ENCODE measurements around the gene C19orf47.

Gene C19orf47

GRCh38 chr19:40365613-40366401 lies 17.6 kb upstream of the C19orf47 start:
- peaks cover under 1% of the 10 kb centered on the region for H3K4me1 ChIP-seq

GRCh38 chr19:40365010-40365409 lies 16.8 kb upstream of the C19orf47 start:
- no peaks in the 10 kb centered on the region for H3K79me2 ChIP-seq
- TF ChIP-seq, protein P1, sequence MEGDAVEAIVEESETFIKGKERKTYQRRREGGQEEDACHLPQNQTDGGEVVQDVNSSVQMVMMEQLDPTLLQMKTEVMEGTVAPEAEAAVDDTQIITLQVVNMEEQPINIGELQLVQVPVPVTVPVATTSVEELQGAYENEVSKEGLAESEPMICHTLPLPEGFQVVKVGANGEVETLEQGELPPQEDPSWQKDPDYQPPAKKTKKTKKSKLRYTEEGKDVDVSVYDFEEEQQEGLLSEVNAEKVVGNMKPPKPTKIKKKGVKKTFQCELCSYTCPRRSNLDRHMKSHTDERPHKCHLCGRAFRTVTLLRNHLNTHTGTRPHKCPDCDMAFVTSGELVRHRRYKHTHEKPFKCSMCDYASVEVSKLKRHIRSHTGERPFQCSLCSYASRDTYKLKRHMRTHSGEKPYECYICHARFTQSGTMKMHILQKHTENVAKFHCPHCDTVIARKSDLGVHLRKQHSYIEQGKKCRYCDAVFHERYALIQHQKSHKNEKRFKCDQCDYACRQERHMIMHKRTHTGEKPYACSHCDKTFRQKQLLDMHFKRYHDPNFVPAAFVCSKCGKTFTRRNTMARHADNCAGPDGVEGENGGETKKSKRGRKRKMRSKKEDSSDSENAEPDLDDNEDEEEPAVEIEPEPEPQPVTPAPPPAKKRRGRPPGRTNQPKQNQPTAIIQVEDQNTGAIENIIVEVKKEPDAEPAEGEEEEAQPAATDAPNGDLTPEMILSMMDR (IDR thresholded peaks at IDR 0.05) = no peak
- H3K27ac ChIP-seq = no peak overlapping the region
- no peaks in the 10 kb centered on the region for H3K27me3 ChIP-seq (ENCODE audit: control insufficient read depth, insufficient read depth, low read length)
- H3K4me3 ChIP-seq (ENCODE audit: low read depth, low read length) = no peak overlapping the region
- H3K4me1 ChIP-seq = peaks cover 4% of the 10 kb centered on the region
- H3K9ac ChIP-seq = no peak overlapping the region
- H3K4me2 ChIP-seq (ENCODE audit: low read length) = no peak overlapping the region
- no peak overlapping the region for H2AFZ ChIP-seq
- no peaks in the 10 kb centered on the region for H3K36me3 ChIP-seq (ENCODE audit: control insufficient read depth, insufficient read depth, low read length)
- no peaks in the 10 kb centered on the region for H3K9me3 ChIP-seq (ENCODE audit: control insufficient read depth, low read length)

More at GRCh38 chr19:40365613-40366401, 17.6 kb upstream of the C19orf47 start:
- Histone ChIP-seq H3K79me2 (no peaks in the 10 kb centered on the region), H3K9me3 (ENCODE audit: control insufficient read depth, low read length) (no peaks in the 10 kb centered on the region), H3K9ac (no peak overlapping the region), H3K27me3 (ENCODE audit: control insufficient read depth, insufficient read depth, low read length) (no peaks in the 10 kb centered on the region), H2AFZ (peak overlapping the region; percentile 72), H3K36me3 (ENCODE audit: control insufficient read depth, insufficient read depth, low read length) (no peaks in the 10 kb centered on the region), H3K4me2 (ENCODE audit: low read length) (peak overlapping the region; percentile 37), H3K27ac (no peak overlapping the region), H3K4me3 (ENCODE audit: low read depth, low read length) (no peak overlapping the region)
- TF ChIP-seq, protein P1 (IDR thresholded peaks at IDR 0.05) = no peak

- Histone ChIP-seq H3K27ac (no peak overlapping the region), H3K36me3 (ENCODE audit: control insufficient read depth, insufficient read depth, low read length) (no peaks in the 10 kb centered on the region), H3K27me3 (ENCODE audit: control insufficient read depth, insufficient read depth, low read length) (no peaks in the 10 kb centered on the region), H3K9ac (no peak overlapping the region), H3K79me2 (peaks cover 4% of the 10 kb centered on the region), H3K4me3 (ENCODE audit: low read depth, low read length) (no peak overlapping the region), H2AFZ (no peak overlapping the region), H3K9me3 (ENCODE audit: control insufficient read depth, low read length) (no peaks in the 10 kb centered on the region), H3K4me2 (ENCODE audit: low read length) (no peak overlapping the region), H3K4me1 (peaks cover 4% of the 10 kb centered on the region)
- TF ChIP-seq, protein P1 (IDR thresholded peaks at IDR 0.05) = no peak
Measured at GRCh38 chr19:40363069-40363468, 14.9 kb upstream of the C19orf47 start.

- TF ChIP-seq, protein P1 (IDR thresholded peaks at IDR 0.05) = no peak
- Histone ChIP-seq H3K27me3 (ENCODE audit: control insufficient read depth, insufficient read depth, low read length) (no peaks in the 10 kb centered on the region), H3K4me3 (ENCODE audit: low read depth, low read length) (no peak overlapping the region)
Measured at GRCh38 chr19:40362160-40362559, 14.0 kb upstream of the C19orf47 start.

More at GRCh38 chr19:40362160-40362559, 14.0 kb upstream of the C19orf47 start:
- H3K79me2 ChIP-seq = peaks cover 6% of the 10 kb centered on the region
- no peak overlapping the region for H3K4me2 ChIP-seq (ENCODE audit: low read length)
- H3K36me3 ChIP-seq (ENCODE audit: control insufficient read depth, insufficient read depth, low read length) = no peaks in the 10 kb centered on the region
- no peak overlapping the region for H2AFZ ChIP-seq
- H3K9me3 ChIP-seq (ENCODE audit: control insufficient read depth, low read length) = no peaks in the 10 kb centered on the region
- no peak overlapping the region for H3K9ac ChIP-seq
- H3K4me1 ChIP-seq = peaks cover 4% of the 10 kb centered on the region
- no peak overlapping the region for H3K27ac ChIP-seq

All from parathyroid adenoma (tissue), 2 donors.